ENCODE data around the gene CASP9. TPM values are rescaled to one million over a fixed set of nuclear protein-coding genes. Genes with fewer than 3 reads are reported as not detected.

The CASP9 gene
- total RNA-seq, result 9.3 TPM
- 15.4 TPM for polyA plus RNA-seq

GRCh38 chr1:15524021-15524282, at the start of gene CASP9:
Gene CASP9 (minus strand): TSS chr1:15524215. CDS start chr1:15524200, 15 bp downstream.
- under 1% methylated on average over 26 of the region's 27 CpGs for WGBS
- peak within 1 kb of the TSS; percentile 100 for H3K27ac ChIP-seq (ENCODE audit: low read depth)
- no peak for DNase-seq (ENCODE audit: extremely low spot score)
- no peaks in the 10 kb centered on the region for H3K4me1 ChIP-seq (ENCODE audit: insufficient read depth)
- H3K4me3 ChIP-seq (ENCODE audit: low read depth, low read length), result peak within 1 kb of the TSS; percentile 75
- H3K36me3 ChIP-seq (ENCODE audit: insufficient read depth), result no peaks in the 10 kb centered on the region

GRCh38 chr1:15573477-15573876, 49.5 kb upstream of the CASP9 start:
- DNase-seq (ENCODE audit: extremely low spot score), result no peak
- peaks cover 2% of the 10 kb centered on the region for H3K36me3 ChIP-seq (ENCODE audit: insufficient read depth)
- no peaks in the 10 kb centered on the region for H3K4me1 ChIP-seq (ENCODE audit: insufficient read depth)
- no peak overlapping the region for H3K27ac ChIP-seq (ENCODE audit: low read depth)
- H3K4me3 ChIP-seq (ENCODE audit: low read depth, low read length), result no peak overlapping the region
- 83% methylated on average over 9 of the region's 9 CpGs for WGBS

- H3K27ac ChIP-seq (ENCODE audit: low read depth), result no peak overlapping the region
- no peaks in the 10 kb centered on the region for H3K4me1 ChIP-seq (ENCODE audit: insufficient read depth)
- peaks cover 4% of the 10 kb centered on the region for H3K36me3 ChIP-seq (ENCODE audit: insufficient read depth)
- no peak overlapping the region for H3K4me3 ChIP-seq (ENCODE audit: low read depth, low read length)
- no peak for DNase-seq (ENCODE audit: extremely low spot score)
Observed at GRCh38 chr1:15571266-15571665, 47.3 kb upstream of the CASP9 start.

- Histone ChIP-seq H3K4me1 (ENCODE audit: insufficient read depth) (no peaks in the 10 kb centered on the region), H3K27ac (ENCODE audit: low read depth) (no peak overlapping the region), H3K4me3 (ENCODE audit: low read depth, low read length) (no peak overlapping the region), H3K36me3 (ENCODE audit: insufficient read depth) (peaks cover 4% of the 10 kb centered on the region)
- DNase-seq (ENCODE audit: extremely low spot score), result no peak
- WGBS, result 85% methylated on average over 1 of the region's 1 CpG
Observed at GRCh38 chr1:15570861-15571260, 46.8 kb upstream of the CASP9 start.

GRCh38 chr1:15568387-15569073, 44.5 kb upstream of the CASP9 start:
- Histone ChIP-seq H3K27ac (ENCODE audit: low read depth) (no peak overlapping the region), H3K4me3 (ENCODE audit: low read depth, low read length) (no peak overlapping the region), H3K36me3 (ENCODE audit: insufficient read depth) (peaks cover 4% of the 10 kb centered on the region), H3K4me1 (ENCODE audit: insufficient read depth) (no peaks in the 10 kb centered on the region)
- no peak for DNase-seq (ENCODE audit: extremely low spot score)
- 88% methylated on average over 18 of the region's 18 CpGs for WGBS

- 82% methylated on average over 12 of the region's 12 CpGs for WGBS
- peaks cover 2% of the 10 kb centered on the region for H3K36me3 ChIP-seq (ENCODE audit: insufficient read depth)
Observed at GRCh38 chr1:15559189-15559810, 35.3 kb upstream of the CASP9 start.

GRCh38 chr1:15558516-15558915, 34.5 kb upstream of the CASP9 start:
- WGBS, result 89% methylated on average over 4 of the region's 4 CpGs
- no peak for DNase-seq (ENCODE audit: extremely low spot score)
- H3K4me1 ChIP-seq (ENCODE audit: insufficient read depth), result no peaks in the 10 kb centered on the region
- H3K36me3 ChIP-seq (ENCODE audit: insufficient read depth), result peaks cover 2% of the 10 kb centered on the region
- H3K4me3 ChIP-seq (ENCODE audit: low read depth, low read length), result no peak overlapping the region
- H3K27ac ChIP-seq (ENCODE audit: low read depth), result peak overlapping the region; percentile 45

More at GRCh38 chr1:15559189-15559810, 35.3 kb upstream of the CASP9 start:
- H3K4me1 ChIP-seq (ENCODE audit: insufficient read depth), result no peaks in the 10 kb centered on the region
- H3K27ac ChIP-seq (ENCODE audit: low read depth), result peak overlapping the region; percentile 45
- no peak overlapping the region for H3K4me3 ChIP-seq (ENCODE audit: low read depth, low read length)
- DNase-seq (ENCODE audit: extremely low spot score), result peak; percentile 29

GRCh38 chr1:15557594-15557993, 33.6 kb upstream of the CASP9 start:
- no peaks in the 10 kb centered on the region for H3K4me1 ChIP-seq (ENCODE audit: insufficient read depth)
- no peak overlapping the region for H3K27ac ChIP-seq (ENCODE audit: low read depth)
- no peak for DNase-seq (ENCODE audit: extremely low spot score)
- 92% methylated on average over 2 of the region's 2 CpGs for WGBS
- H3K4me3 ChIP-seq (ENCODE audit: low read depth, low read length), result no peak overlapping the region
- H3K36me3 ChIP-seq (ENCODE audit: insufficient read depth), result no peaks in the 10 kb centered on the region

- H3K4me3 ChIP-seq (ENCODE audit: low read depth, low read length), result no peak overlapping the region
- no peak for DNase-seq (ENCODE audit: extremely low spot score)
- 78% methylated on average over 2 of the region's 2 CpGs for WGBS
- H3K36me3 ChIP-seq (ENCODE audit: insufficient read depth), result no peaks in the 10 kb centered on the region
- no peaks in the 10 kb centered on the region for H3K4me1 ChIP-seq (ENCODE audit: insufficient read depth)
- no peak overlapping the region for H3K27ac ChIP-seq (ENCODE audit: low read depth)
Observed at GRCh38 chr1:15557008-15557407, 33.0 kb upstream of the CASP9 start.

GRCh38 chr1:15550573-15550972, 26.6 kb upstream of the CASP9 start:
- no peak overlapping the region for H3K27ac ChIP-seq (ENCODE audit: low read depth)
- no peaks in the 10 kb centered on the region for H3K4me1 ChIP-seq (ENCODE audit: insufficient read depth)
- no peak overlapping the region for H3K4me3 ChIP-seq (ENCODE audit: low read depth, low read length)
- H3K36me3 ChIP-seq (ENCODE audit: insufficient read depth), result no peaks in the 10 kb centered on the region
- 87% methylated on average over 6 of the region's 6 CpGs for WGBS
- DNase-seq (ENCODE audit: extremely low spot score), result no peak

GRCh38 chr1:15546641-15547040, 22.6 kb upstream of the CASP9 start:
- H3K27ac ChIP-seq (ENCODE audit: low read depth), result no peak overlapping the region
- no peak overlapping the region for H3K4me3 ChIP-seq (ENCODE audit: low read depth, low read length)
- no peaks in the 10 kb centered on the region for H3K4me1 ChIP-seq (ENCODE audit: insufficient read depth)
- 93% methylated on average over 2 of the region's 2 CpGs for WGBS
- DNase-seq (ENCODE audit: extremely low spot score), result no peak
- peaks cover 7% of the 10 kb centered on the region for H3K36me3 ChIP-seq (ENCODE audit: insufficient read depth)

- WGBS, result 86% methylated on average over 12 of the region's 12 CpGs
Observed at GRCh38 chr1:15543589-15544568, 19.9 kb upstream of the CASP9 start.

GRCh38 chr1:15543251-15543588, 19.2 kb upstream of the CASP9 start:
- Histone ChIP-seq H3K4me1 (ENCODE audit: insufficient read depth) (no peaks in the 10 kb centered on the region), H3K27ac (ENCODE audit: low read depth) (no peak overlapping the region), H3K4me3 (ENCODE audit: low read depth, low read length) (no peak overlapping the region), H3K36me3 (ENCODE audit: insufficient read depth) (peaks cover 7% of the 10 kb centered on the region)
- WGBS, result 95% methylated on average over 5 of the region's 5 CpGs
- no peak for DNase-seq (ENCODE audit: extremely low spot score)

More at GRCh38 chr1:15543589-15544568, 19.9 kb upstream of the CASP9 start:
- DNase-seq (ENCODE audit: extremely low spot score), result no peak
- Histone ChIP-seq H3K4me1 (ENCODE audit: insufficient read depth) (no peaks in the 10 kb centered on the region), H3K27ac (ENCODE audit: low read depth) (no peak overlapping the region), H3K4me3 (ENCODE audit: low read depth, low read length) (no peak overlapping the region), H3K36me3 (ENCODE audit: insufficient read depth) (peaks cover 7% of the 10 kb centered on the region)

Data from urinary bladder (tissue), 4 donors.